AG09319 (cell line): Measurements from ENCODE around the gene CEMIP.

Source experiments
- DNase-seq: peaks from one replicate; pipeline ENCODE4 v3.0.0-alpha.2; 2010; ENCODE audit warnings: low read depth; ENCODE audit errors: extremely low read depth
- CTCF ChIP-seq: IDR thresholded peaks from 2 replicates; pipeline ENCODE4 v1.5.1; 2011; ENCODE audit warnings: low read depth, mild to moderate bottlenecking, inconsistent platforms, low read length, moderate library complexity

Gene CEMIP

GRCh38 chr15:80844011-80844732 lies 65.0 kb downstream of the CEMIP start:
- no peak for DNase-seq
- no peak for TF ChIP-seq CTCF

GRCh38 chr15:80846031-80846815 lies 67.1 kb downstream of the CEMIP start:
- no peak for DNase-seq
- no peak for TF ChIP-seq CTCF

- no peak for TF ChIP-seq CTCF
- DNase-seq = peak; percentile 83
These were observed 70.1 kb downstream of the CEMIP start for GRCh38 chr15:80849308-80849707.

- no peak for DNase-seq
- TF ChIP-seq CTCF = no peak
These were observed 71.8 kb downstream of the CEMIP start for GRCh38 chr15:80850941-80851451.

GRCh38 chr15:80852676-80853075 lies 73.5 kb downstream of the CEMIP start:
- TF ChIP-seq CTCF = no peak
- no peak for DNase-seq

GRCh38 chr15:80854104-80854503 lies 74.9 kb downstream of the CEMIP start:
- DNase-seq = no peak
- TF ChIP-seq CTCF = no peak

- DNase-seq = no peak
- no peak for TF ChIP-seq CTCF
These were observed 76.0 kb downstream of the CEMIP start for GRCh38 chr15:80855206-80855605.
